OCI-LY1 (cell line): ENCODE data around the gene RFPL1.

Experiments used
- H2AFZ ChIP-seq: fragments of 200-600 bp; sonication (generic), shearing (Covaris generic); 2 replicates; pipeline ENCODE4 v1.6.0; 2014; ENCODE audit warnings: antibody characterized with exemption, mild to moderate bottlenecking, low read length
- H3F3A ChIP-seq: fragments of 200-600 bp; sonication (generic), shearing (Covaris generic); 2 replicates; pipeline ENCODE4 v1.6.0; 2014; ENCODE audit warnings: mild to moderate bottlenecking, antibody characterized with exemption, low read length, moderate library complexity; ENCODE audit not compliant: insufficient read depth
- H3K27ac ChIP-seq: fragments of 200-600 bp; sonication (generic); 2 replicates; pipeline ENCODE4 v1.5.1; 2014; ENCODE audit warnings: low read length, mixed run types, mild to moderate bottlenecking, low read depth; ENCODE audit not compliant: poor library complexity, severe bottlenecking
- H3K27me3 ChIP-seq: fragments of 200-600 bp; sonication (generic); 2 replicates; pipeline ENCODE4 v1.6.0; 2014; ENCODE audit warnings: antibody characterized with exemption, mild to moderate bottlenecking, low read length, moderate library complexity; ENCODE audit not compliant: insufficient read depth
- H3K36me3 ChIP-seq: fragments of 200-600 bp; sonication (generic); 2 replicates; pipeline ENCODE4 v1.6.1; 2014; ENCODE audit warnings: mild to moderate bottlenecking, antibody characterized with exemption, low read length, moderate library complexity, mixed read lengths; ENCODE audit not compliant: insufficient read depth
- H3K4me1 ChIP-seq: fragments of 200-600 bp; sonication (generic); 2 replicates; pipeline ENCODE4 v1.5.1; 2014; ENCODE audit warnings: mild to moderate bottlenecking, low read length, moderate library complexity; ENCODE audit not compliant: insufficient read depth, severe bottlenecking
- H3K4me2 ChIP-seq: fragments of 200-600 bp; sonication (generic), shearing (Covaris generic); 2 replicates; pipeline ENCODE4 v1.6.1; 2014; ENCODE audit warnings: low read length
- H3K4me3 ChIP-seq: fragments of 200-600 bp; sonication (generic); 2 replicates; pipeline ENCODE4 v1.5.1; 2014; ENCODE audit warnings: low read length, low read depth, mild to moderate bottlenecking, mixed read lengths; ENCODE audit not compliant: poor library complexity, severe bottlenecking
- H3K79me2 ChIP-seq: fragments of 200-600 bp; shearing (Covaris generic); 2 replicates; pipeline ENCODE4 v1.6.1; 2016; ENCODE audit warnings: mixed run types, low read length, mixed read lengths; ENCODE audit not compliant: insufficient read depth
- H3K9ac ChIP-seq: fragments of 200-600 bp; sonication (generic), shearing (Covaris generic); 2 replicates; pipeline ENCODE4 v1.6.1; 2014; ENCODE audit warnings: mild to moderate bottlenecking, low read length, mixed read lengths
- H3K9me2 ChIP-seq: fragments of 200-600 bp; sonication (generic), shearing (Covaris generic); 2 replicates; pipeline ENCODE4 v1.6.1; 2014; ENCODE audit warnings: low read depth, mild to moderate bottlenecking, low read length, mixed read lengths
- H3K9me3 ChIP-seq: fragments of 200-600 bp; shearing (Covaris generic); 2 replicates; pipeline ENCODE4 v1.6.1; 2014; ENCODE audit warnings: low read length, mixed read lengths
- H4K20me1 ChIP-seq: fragments of 200-600 bp; sonication (generic), shearing (Covaris generic); 2 replicates; pipeline ENCODE4 v1.6.0; 2016; ENCODE audit warnings: mild to moderate bottlenecking, low read length; ENCODE audit not compliant: insufficient read depth
- CTCF ChIP-seq: fragments of 200-600 bp; sonication (generic), shearing (Covaris generic); IDR thresholded peaks from 2 replicates; pipeline ENCODE4 v1.5.1; 2017; ENCODE audit warnings: mild to moderate bottlenecking, antibody characterized with exemption, low read length, moderate library complexity, mixed read lengths
- EZH2 ChIP-seq: fragments of 200-600 bp; sonication (generic), shearing (Covaris generic); IDR thresholded peaks from 2 replicates; pipeline ENCODE4 v1.8.0; 2017; ENCODE audit warnings: borderline replicate concordance, mixed run types, mild to moderate bottlenecking, antibody characterized with exemption, low read length, moderate library complexity, mixed read lengths

RFPL1 gene

GRCh38 chr22:29447906-29448305, 9.5 kb downstream of the RFPL1 start:
- Histone ChIP-seq H3K4me3 (no peak overlapping the region), H3F3A (no peaks in the 10 kb centered on the region), H3K9me3 (no peaks in the 10 kb centered on the region), H3K27me3 (0 out of 2 replicates have a peak, but pooled peaks cover 6% of the 10 kb centered on the region), H3K4me2 (no peak overlapping the region), H4K20me1 (no peaks in the 10 kb centered on the region), H2AFZ (no peak overlapping the region), H3K9ac (no peak overlapping the region), H3K9me2 (no peaks in the 10 kb centered on the region), H3K27ac (no peak overlapping the region), H3K79me2 (no peaks in the 10 kb centered on the region), H3K4me1 (no peaks in the 10 kb centered on the region), H3K36me3 (no peaks in the 10 kb centered on the region)
- TF ChIP-seq EZH2 (no peak), CTCF (no peak)

DNA sequence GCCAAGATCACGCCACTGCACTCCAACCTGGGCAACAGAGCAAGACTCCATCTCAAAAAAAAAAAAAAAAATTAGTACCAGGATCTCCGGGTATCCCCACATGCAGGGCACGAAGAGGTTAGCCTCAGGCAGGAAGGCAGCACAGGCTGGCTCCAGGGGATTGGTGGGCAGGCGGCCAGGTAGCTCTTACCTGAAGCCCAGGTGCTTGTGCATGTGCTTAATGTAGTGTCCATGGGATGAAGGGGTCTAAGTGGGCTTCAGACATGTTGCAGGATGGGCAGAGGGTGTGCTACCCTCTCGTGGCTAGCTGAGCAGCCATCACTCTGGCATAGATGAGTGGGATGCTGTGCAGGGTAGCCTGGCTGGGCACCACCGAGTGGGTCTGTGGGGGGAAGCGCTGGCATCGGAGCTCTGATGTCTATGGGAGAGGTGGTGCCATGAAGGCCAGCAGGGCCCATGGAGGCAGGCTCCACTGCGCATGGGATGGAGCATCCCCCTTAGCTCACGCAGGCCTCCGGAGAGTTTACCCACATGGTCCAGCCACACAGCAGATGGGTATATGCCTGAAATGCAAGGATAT, 11.0 kb downstream of the RFPL1 start:
- Histone ChIP-seq H4K20me1 (no peaks in the 10 kb centered on the region), H3K27me3 (0 out of 2 replicates have a peak, but pooled peaks cover 6% of the 10 kb centered on the region), H3F3A (no peaks in the 10 kb centered on the region), H3K4me3 (no peak overlapping the region), H3K4me2 (no peak overlapping the region), H2AFZ (no peak overlapping the region), H3K27ac (no peak overlapping the region), H3K79me2 (no peaks in the 10 kb centered on the region), H3K4me1 (no peaks in the 10 kb centered on the region), H3K9me3 (no peaks in the 10 kb centered on the region), H3K36me3 (no peaks in the 10 kb centered on the region), H3K9me2 (no peaks in the 10 kb centered on the region), H3K9ac (no peak overlapping the region)
- no peak for TF ChIP-seq EZH2
- TF ChIP-seq CTCF = no peak

DNA sequence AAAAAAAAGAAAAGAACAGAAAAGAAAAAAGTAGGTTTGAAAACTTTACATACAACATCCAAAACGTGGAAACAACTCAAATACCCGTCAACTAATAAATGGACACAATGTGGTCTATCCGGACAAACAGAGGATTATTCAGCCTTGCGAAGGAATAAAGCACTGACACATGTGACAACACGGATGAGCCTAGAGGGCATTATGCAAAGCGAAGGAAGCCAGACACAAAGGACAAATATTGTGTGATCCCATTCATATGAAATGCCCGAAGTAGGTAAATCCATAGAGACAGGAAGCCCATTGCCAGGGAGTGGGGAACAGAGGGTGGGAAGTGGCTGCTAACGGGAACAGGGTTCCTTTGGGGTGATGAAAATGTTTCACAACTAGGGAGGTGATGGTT, 11.8 kb downstream of the RFPL1 start:
- Histone ChIP-seq H2AFZ (no peak overlapping the region), H3K9ac (no peak overlapping the region), H3F3A (no peaks in the 10 kb centered on the region), H3K4me2 (no peak overlapping the region), H3K36me3 (no peaks in the 10 kb centered on the region), H3K27ac (no peak overlapping the region), H4K20me1 (no peaks in the 10 kb centered on the region), H3K4me1 (no peaks in the 10 kb centered on the region), H3K9me2 (no peaks in the 10 kb centered on the region), H3K9me3 (no peaks in the 10 kb centered on the region), H3K27me3 (0 out of 2 replicates have a peak, but pooled peaks cover 6% of the 10 kb centered on the region), H3K4me3 (no peak overlapping the region), H3K79me2 (no peaks in the 10 kb centered on the region)
- no peak for TF ChIP-seq CTCF
- no peak for TF ChIP-seq EZH2
